Measurements from ENCODE around the gene GJB2.

DNA sequence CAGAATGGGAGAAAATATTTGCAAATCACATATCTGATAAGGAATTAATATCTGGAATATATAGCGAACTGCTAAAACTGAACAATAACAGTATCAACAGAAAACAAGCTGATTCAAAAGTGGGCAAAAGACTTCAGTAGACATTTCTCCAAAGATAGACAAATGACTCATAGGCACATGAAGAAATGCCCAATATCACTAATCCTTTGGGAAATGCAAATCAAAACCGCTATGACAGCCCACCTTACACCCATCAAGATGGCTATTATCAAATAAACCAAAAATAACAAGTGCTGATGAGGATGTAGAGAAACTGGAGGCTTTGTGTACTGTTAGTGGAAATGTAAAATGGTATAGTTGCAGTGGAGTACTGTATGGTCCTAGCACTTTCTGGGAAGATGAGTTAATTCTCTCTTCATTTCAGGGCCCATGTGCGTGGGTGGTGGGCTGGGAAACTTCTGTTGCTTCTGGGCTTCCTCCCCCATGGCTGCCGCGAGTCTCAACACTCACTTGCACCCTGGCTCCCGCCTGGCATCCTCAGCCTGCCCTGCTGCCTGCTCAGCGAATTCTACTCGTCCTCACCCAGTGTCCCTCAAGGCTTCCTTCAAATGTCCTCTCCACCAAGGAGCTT, 19.5 kb downstream of the GJB2 start:
- TF ChIP-seq POLR2A (IDR thresholded peaks at IDR 0.05; ENCODE audit: extremely low read depth, insufficient read length) = no peak
- TF ChIP-seq, protein P1, sequence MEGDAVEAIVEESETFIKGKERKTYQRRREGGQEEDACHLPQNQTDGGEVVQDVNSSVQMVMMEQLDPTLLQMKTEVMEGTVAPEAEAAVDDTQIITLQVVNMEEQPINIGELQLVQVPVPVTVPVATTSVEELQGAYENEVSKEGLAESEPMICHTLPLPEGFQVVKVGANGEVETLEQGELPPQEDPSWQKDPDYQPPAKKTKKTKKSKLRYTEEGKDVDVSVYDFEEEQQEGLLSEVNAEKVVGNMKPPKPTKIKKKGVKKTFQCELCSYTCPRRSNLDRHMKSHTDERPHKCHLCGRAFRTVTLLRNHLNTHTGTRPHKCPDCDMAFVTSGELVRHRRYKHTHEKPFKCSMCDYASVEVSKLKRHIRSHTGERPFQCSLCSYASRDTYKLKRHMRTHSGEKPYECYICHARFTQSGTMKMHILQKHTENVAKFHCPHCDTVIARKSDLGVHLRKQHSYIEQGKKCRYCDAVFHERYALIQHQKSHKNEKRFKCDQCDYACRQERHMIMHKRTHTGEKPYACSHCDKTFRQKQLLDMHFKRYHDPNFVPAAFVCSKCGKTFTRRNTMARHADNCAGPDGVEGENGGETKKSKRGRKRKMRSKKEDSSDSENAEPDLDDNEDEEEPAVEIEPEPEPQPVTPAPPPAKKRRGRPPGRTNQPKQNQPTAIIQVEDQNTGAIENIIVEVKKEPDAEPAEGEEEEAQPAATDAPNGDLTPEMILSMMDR (IDR thresholded peaks at IDR 0.05; ENCODE audit: low read depth, low read length) = no peak
- no peak for TF ChIP-seq MYC (IDR thresholded peaks at IDR 0.05; ENCODE audit: low read depth, low read length)
- TF ChIP-seq, protein P2, sequence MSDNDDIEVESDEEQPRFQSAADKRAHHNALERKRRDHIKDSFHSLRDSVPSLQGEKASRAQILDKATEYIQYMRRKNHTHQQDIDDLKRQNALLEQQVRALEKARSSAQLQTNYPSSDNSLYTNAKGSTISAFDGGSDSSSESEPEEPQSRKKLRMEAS (IDR thresholded peaks at IDR 0.05; ENCODE audit: low read depth, low read length) = no peak

Measured in NB4 (cell line).